ENCODE measurements around the gene CTNNA1.
"Not testable (repeated sequence)": the region's sequence is repeated elsewhere in the genome, so short reads cannot be mapped to it uniquely, and the experiment has no call there.

CTNNA1 gene

DNA sequence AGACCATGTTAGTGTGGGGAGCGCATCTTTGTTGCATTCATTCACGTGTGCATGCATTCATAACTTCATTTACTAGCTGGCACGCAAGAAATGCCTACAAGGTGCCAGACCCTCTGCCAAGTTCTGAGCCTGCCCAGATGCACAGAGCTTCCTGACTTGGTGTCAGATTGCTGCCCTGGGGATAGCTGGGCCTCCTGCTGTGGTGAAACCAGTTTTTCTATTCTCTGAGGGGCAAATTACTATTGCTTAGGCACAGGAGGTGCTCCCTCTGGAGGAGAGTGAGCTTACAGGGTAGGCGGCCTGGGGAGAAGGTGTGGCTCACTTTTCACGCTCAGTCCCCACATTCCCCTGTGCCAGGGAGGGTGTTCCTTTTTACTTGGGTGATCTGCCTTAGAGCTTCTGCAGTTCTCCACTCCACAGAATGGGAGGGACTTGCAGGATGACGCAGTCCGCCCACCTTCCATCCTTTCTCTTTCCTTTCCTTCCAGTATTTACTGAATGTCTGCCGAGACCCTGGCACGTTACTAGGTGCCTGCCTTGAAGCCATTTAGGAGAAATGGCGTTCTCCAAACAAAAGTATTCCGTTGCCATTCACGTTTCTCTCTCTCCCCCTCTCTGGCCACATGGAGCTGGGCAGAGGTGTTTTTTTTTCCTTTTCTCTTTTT, 27.9 kb upstream of the CTNNA1 start:
- peak in 37 of 56 donors; percentile 6 to 83 (median 35) for DNase-seq

DNA sequence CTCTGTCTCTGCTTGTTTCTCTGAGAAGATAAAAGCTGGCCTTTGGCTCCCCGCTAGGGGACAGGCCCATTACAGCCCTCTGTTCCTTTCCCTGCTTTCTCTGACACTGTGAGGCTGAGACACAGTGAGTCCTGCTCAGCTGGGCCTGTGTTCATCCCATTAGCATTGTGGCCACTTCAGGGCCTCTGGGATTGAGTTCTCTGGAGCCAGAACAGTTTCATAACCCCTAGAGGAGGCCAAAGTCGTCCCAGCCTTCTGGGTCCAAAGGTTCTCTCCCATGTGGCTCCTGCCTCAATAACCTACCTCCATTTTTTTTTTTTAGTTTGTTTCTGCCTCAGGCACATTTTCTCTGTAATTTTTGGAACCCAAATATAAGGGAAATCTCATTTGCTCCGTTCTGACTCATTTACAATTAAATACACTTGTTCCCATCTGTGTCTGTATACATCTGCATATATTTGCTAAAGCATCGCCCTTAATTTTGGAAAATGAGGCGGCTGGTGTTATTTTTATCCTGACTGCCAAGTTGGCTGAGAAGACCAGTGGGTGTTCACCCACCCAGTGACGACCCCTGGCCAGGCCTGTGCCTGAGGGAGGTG, 27.3 kb upstream of the CTNNA1 start:
- peak in 13 of 56 donors; percentile 7 to 40 (median 29) for DNase-seq

- peak in 6 of 56 donors; percentile 7 to 19 (median 12) for DNase-seq
These were observed 26.4 kb upstream of the CTNNA1 start for GRCh38 chr5:138726848-138727247.

GRCh38 chr5:138730496-138730895, 22.7 kb upstream of the CTNNA1 start:
- not testable (repeated sequence) for DNase-seq

GRCh38 chr5:138732466-138732865, 20.8 kb upstream of the CTNNA1 start:
- no peak for DNase-seq

DNA sequence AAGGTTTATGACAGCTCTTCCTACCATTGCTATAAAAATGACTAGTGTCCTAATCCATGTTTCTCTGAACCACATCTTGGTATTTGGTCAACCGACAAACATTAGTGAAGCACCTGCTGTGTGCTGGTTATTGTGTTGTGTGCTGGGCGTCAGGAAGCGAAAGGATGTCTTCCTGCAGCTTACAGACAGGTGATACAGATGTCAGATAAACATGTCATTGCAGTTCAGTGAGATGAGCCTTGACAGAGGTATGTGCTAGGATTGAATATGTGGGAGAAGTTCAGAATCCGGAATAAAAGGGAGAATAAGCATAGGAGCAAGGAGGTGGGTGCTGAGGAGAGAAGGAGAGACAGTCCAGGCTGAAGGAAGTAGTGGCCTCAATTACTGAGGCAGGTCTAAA, 20.3 kb upstream of the CTNNA1 start:
- no peak for DNase-seq

DNA sequence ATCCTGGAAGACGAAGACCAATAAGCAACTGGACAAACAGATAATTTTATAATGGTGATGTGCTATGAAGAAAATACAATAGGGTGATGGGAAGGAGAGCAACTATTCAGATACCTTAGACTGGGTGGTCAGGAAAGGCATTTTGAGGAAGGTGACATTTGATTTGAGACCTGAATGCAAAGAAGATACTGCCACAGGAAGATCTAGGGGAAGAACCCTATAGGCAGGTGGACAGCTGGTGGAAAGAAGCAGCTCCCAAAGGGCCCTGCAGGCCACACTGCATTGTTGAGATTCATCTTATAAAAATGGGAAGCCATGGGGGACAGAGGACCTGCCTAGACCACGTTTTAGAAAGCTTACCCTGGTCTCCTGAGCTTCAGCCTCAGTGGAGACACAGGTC, 19.7 kb upstream of the CTNNA1 start:
- no peak for DNase-seq

DNA sequence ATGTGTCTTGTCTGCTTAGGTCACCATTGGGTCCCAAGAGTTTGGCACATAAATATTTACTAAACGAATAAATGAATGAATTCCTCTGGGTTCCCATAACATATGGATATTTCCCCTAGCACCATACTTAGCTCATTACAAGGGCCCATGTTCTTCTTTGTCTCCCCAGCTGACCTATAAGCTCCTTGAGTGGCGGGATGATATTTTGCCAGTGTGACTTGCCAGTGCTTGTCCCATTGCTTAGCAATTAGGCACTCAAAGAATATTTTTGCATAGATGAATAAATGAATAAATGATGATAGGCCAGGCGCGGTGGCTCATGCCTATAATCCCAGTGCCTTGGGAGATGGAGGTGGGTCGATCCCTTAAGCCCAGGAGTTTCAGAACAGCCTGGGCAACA, 16.9 kb upstream of the CTNNA1 start:
- DNase-seq, result no peak

DNA sequence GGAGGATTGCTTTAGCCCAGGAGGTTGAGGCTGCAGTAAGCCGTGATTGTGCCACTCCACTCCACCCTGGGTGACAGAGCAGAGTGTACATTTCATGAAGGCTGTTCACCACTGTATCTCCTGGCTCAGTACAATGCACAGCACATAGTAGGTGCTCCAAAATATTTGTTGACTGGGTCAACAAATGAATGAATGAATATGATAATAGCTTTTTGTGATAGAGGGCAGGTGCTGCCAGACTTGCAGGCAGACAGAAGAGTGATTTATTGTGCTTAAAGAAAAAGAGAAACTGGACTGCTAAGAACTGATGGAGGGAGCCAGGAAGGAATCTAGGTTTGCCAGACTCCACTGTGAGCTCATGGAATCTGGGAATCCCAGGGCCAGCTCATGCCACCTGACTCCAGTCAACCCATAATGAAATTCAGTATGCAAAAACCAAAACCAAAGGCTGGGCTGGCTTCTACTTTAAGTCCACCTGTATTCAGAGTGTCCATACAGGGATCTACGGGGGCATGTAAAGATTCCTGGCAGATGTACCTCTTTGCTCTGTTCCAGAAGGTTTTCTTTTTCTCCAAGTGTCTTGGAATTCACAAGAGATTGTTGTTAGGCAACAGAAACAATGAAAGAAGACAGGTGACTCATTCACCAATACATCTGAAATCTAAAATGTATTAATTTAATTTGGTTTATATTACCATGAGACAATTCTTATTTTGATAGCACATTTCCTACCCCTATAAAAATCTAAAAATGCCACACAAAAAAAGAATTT, 15.5 kb upstream of the CTNNA1 start:
- DNase-seq, result peak in 1 of 56 donors; percentile 14

DNA sequence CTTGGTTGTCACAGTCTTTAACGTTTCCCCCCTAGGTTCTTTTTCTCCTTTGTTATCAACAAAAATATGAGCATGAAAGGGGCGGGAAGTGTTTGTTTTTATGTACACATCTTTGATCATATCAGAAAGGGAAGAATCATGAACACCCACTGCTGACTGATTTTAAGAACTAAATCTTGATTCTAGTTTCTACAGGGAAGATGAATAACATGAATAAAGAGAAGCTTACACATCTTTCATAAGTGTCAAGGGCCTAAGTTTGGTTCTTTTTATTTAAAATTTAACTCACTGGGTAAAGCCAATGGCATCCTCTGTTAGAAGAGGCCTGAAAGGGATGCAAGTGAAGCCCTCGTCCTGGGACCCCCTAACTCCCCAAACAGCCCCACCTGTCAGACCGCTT, 14.8 kb upstream of the CTNNA1 start:
- no peak for DNase-seq

DNA sequence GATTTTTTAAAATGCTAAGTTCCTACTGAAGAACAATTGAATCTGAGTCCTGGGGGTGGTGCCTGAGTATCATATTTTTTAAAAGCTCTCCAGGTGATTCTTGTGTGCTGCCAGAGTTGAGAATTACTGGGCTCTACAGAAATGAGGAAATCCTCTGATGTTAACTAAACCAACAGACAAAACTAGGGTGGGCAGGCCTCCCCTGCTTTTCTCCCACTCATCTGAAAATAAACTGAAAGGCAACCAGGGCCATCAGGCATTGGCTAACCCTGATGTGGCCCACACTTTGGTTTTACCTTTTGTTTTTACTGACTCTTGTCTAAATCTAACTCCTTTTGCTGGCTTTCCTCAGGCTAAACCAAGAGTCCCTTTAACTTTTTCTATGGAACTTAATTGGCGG, 13.3 kb upstream of the CTNNA1 start:
- DNase-seq, result no peak

- no peak for DNase-seq
These were observed 9.7 kb upstream of the CTNNA1 start for GRCh38 chr5:138743484-138743883.

GRCh38 chr5:138745268-138745667, 8.0 kb upstream of the CTNNA1 start:
- DNase-seq, result no peak

DNA sequence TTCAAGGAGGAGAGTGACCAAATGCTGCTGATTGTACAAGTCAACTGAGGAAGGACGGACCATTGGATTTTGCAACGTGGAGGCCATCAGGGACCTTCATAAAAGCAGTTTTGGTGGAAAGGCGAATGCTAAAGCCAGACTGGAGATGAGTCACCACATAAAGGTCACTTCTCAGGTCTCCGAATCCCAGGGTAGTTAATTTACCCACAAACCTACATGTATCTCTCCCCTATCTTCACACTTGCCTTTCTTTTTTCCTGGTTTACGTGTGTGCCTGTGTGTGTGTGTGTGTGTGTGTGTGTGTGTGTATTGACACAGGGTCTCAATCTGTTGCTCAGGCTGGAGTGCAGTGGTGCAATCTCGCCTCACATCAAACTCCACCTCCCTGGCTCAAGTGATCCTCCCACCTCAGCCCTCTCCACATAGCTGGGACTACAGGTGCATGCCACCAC, 4.6 kb upstream of the CTNNA1 start:
- no peak for DNase-seq

DNA sequence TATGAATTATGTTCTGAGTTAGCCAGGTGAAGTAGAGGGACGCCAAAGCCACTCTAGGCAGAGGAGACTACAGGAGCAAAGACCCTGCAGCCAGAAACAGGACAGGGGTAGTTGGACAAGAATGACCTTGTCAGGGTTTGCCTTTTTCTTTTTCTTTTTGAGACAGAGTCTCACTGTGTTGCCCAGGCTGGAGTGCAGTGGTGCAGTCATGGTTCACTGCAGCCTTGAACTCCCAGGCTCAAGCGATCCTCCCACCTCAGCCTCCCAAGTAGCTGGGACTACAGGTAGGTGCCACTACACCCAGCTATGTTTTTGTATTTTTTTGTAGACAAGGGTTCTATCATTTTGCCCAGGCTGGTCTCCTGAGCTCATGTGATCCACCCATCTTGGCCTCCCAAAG, 1.9 kb upstream of the CTNNA1 start:
- not testable (repeated sequence) for DNase-seq

- peak in 2 of 56 donors; percentile 5 to 23 for DNase-seq
These were observed 779 bp upstream of the CTNNA1 start for GRCh38 chr5:138752341-138752950.

- DNase-seq, result peak in 45 of 56 donors; percentile 8 to 84 (median 51)
These were observed 821 bp downstream of the CTNNA1 start for GRCh38 chr5:138753794-138754698.

DNA sequence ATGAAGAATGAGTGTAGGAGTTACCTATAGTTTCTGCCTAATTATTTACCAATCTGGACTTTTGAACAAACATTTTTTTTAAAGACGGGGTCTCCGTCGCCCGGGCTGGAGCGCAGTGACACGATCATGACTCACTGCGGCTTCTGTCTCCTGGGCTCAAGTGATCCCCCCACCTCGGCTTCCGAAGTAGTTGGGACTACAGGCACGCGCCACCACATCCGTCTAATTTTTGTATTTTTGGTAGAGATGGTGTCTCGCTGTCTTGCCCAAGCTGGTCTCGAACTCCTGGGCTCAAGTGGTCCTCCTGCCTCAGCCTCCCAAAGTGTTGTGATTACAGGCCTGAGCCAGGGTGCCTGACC, 1.5 kb downstream of the CTNNA1 start:
- DNase-seq, result no peak

DNA sequence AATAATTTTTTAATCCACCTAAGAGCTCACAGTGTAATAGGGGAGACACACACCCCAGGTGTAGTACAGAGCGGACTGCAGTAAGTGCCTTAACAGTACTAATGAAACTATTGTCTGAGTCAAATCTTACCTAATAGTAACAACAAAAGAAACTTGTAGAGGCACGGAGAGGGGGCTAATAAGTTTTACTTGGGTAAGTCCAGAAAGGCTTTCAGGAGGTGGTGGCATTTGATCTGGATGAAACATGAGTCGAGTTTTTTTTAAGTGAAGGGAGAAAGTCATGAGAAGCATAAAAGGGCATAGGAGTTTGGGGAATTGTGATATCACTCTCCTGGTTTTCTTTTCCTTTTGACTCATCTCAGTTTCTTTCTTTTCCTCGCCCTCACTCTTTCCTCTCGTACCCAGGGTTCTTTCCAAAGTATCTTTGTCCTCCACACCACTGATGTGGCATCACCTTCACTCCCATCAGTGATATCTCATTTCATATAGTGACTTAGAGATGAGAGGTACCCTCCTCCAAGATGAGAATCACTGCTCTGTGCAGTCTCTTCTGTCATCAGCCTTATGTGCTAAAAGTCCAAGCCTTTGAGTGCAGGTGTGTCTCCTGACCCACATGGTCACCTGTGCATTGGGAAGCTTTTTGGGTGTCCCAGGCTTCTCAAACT, 2.0 kb downstream of the CTNNA1 start:
- DNase-seq, result no peak

GRCh38 chr5:138757061-138757776, 4.0 kb downstream of the CTNNA1 start:
- no peak for DNase-seq
